ENCODE measurements around the gene CLEC4F. TPM values are rescaled to one million over a fixed set of nuclear protein-coding genes. Genes with fewer than 3 reads are reported as not detected.

CLEC4F gene
- total RNA-seq, result not detected

DNA sequence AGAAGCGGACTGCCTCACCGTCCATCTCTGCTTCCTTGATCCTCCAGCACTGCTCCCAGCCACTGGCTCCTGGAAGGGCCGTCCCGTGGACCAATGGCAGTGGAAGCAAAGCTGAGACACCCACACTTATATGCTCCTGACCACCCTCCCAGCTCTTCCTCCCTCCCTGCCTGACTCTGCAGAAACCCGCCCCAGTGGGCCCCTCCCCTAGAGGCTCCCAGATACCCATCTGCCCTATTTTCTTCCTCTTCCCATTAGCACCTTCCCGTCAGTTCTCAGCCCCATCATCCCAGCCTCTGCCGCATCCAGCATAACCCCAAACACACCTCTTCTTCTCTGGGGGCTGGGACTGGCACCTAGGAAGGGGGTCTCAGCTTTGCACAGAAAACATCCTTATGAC is at the start of gene CLEC4F:
TSS of gene CLEC4F (minus strand) at position 101 of the 400 bp plus-strand sequence. CDS start at position 25, 76 bp downstream.
- ATAC-seq (no peak), DNase-seq (ENCODE audit: low spot score) (no peak)

DNA sequence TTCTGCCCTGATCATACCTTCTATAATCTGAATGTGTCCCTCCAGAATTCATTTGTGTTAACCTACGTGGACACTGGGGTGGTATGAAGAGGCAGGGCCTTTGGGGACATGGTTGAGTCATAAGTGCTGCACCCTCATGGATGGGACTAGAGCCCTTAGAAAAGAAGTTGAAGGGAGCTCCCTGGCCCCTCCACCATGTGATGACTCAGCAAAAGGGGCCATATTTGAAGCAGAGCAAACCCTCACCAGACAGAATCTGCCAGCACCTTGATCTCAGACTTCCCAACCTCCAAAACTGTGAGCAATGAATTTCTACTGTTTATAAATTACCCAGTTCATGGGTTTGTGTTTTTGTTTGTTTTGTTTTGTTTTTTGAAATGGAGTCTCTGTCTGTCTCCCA is 48.6 kb upstream of the CLEC4F start:
- no peak for DNase-seq (ENCODE audit: low spot score)
- ATAC-seq, result no peak

GRCh38 chr2:70861777-70862625 is 41.6 kb upstream of the CLEC4F start:
- ATAC-seq, result peak; percentile 99
- peak; percentile 76 for DNase-seq (ENCODE audit: low spot score)

DNA sequence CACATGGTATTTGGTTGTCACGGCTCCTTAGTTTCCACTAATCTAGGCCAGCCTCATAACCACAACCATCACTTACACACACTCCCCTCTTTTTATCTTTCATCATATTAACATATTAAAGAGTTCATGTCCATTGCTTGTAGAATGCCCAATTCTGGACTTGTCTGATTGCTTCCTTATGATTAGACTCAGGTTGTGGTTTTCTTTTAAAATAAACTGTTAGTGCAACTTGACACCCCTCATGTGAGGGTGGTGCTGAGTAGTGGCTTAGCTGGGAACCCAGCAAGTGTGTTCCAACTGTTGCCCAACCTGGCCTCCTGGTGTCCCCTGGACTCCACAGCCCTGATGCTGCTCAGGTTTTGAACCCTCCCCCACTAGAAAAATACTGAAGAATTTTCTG is 35.3 kb upstream of the CLEC4F start:
- no peak for ATAC-seq
- DNase-seq (ENCODE audit: low spot score), result no peak

GRCh38 chr2:70854411-70854810 is 34.0 kb upstream of the CLEC4F start:
- no peak for ATAC-seq
- DNase-seq (ENCODE audit: low spot score), result no peak

DNA sequence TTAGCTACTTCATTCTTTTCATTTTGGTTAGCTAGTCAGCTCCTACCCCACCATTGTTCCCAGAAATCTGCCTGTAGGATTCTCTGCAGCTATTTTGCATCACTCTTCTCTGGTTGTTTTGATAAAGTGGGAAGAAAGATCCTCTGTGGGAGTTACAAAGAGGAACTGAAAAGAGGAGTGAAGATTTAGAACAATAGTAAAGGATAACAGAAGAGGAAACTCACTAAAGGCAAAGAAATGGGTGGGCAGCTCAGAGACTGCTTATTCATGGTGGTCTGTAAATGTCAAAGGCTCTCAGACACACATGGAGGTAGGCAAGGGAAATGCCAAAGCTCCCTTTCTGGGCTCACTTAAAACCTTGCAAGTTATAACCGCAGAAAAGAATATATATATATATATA is 32.4 kb upstream of the CLEC4F start:
- ATAC-seq, result no peak
- DNase-seq (ENCODE audit: low spot score), result no peak

DNA sequence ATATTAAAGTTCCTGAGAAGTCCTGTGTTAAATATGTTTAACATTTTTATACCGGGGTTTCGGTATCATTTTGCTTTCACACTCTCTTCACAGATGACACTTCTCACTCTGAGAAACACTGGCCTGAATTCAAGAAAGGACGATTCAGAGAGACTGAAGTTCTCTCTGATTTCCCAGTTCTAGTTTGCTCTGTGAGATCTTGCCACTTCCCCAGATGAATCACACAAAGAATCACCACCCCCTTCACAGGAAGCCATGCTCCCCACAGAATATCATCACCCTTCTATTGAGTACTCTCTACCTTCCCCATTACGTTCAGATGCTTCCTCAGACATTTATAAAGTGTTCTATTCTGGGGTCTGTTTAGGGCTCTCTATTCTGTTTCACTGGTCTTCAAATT is 31.3 kb upstream of the CLEC4F start:
- ATAC-seq (peak; percentile 24), DNase-seq (ENCODE audit: low spot score) (no peak)

DNA sequence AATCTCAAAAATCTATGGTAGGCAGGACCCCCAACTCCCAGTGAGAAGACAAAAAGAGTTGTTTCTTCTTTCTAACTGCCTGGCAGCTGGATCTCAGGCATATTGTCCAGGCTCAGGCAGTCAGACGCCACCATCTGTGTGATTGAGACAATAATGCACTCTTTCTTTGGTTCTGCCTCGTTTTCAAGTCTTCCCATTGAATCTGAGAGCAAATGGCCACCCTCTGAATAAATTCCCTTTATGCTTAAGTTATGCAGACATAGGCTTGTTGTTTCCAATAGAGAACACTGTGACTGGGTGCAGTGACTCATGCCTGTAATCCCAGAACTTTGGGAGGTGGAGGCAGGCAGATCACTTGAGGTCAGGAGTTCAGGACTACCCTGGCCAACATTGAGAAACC is 30.5 kb upstream of the CLEC4F start:
- ATAC-seq, result no peak
- no peak for DNase-seq (ENCODE audit: low spot score)

GRCh38 chr2:70842401-70842800 is 22.0 kb upstream of the CLEC4F start:
- ATAC-seq, result no peak
- no peak for DNase-seq (ENCODE audit: low spot score)

DNA sequence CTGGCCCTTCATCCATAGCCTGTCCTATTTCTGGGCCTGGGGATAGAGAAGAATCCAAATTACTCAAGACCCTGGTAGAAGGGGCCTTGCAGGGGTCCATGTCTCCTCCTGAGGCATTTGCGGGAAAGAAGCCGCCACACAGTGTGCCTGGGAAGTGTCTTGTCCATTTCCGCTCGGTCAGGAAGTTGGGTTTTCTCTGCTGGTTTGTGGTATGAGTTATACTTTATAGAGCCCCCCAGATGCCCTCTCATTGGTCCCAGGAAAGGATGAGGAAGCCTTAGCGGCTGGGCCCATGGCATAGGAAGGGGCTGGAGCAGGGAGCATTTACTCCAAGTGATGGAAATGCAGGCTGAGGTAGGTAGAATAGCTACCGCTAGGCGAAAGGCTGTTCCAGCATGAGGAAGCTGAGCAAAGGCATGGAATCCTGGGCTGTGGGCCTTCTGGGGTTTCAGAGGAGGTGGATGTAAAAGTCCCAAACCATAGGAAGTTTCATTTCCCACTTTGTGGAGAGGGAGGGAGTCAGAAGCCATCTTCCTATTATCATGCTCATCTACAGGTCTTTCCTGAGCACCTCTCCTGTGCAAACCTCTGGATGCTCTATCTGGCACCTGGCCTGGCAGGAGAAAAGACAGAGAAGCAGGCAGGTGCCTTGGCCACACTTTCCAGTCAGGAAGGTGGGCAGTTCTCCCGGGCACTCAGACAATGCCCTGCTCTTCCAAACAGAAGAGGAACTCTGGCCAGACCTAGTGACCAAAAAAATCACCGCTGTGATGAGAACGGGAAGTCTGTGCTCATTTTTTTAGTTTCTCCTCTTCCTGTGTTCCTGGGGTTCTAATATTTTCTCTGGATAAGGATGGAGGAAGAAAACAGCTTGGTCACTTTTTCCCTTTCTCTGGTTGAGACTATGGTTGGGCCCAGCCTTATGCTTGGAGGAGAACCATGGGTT is 17.9 kb upstream of the CLEC4F start:
- no peak for DNase-seq (ENCODE audit: low spot score)
- ATAC-seq, result no peak

DNA sequence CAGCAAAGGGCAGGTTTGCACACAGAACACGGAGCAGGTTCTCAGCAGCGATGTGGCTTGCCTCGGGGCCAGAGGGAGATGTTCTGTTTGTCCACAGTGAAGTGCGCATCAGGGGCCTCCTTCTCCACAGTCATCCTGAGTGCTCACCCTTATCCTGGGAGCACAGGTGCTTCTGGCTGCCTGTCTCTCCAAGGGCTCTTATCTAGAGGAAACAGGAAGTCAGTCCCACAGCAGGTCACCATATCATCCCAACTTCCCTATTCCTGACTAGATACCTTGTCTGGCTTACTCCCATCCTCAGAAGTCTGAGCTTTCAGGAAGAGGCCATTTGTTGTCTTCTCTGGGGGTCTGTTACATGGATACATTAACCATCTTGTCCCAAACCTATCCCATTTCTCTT is 15.2 kb upstream of the CLEC4F start, which contains the start of gene CD207:
TSS of gene CD207 (minus strand) at position 174 of the 400 bp plus-strand sequence. CDS start at position 134, 40 bp downstream.
- no peak for DNase-seq (ENCODE audit: low spot score)
- ATAC-seq, result no peak

GRCh38 chr2:70834881-70835280 is 14.5 kb upstream of the CLEC4F start:
- DNase-seq (ENCODE audit: low spot score) (no peak), ATAC-seq (no peak)

GRCh38 chr2:70834106-70834505 is 13.7 kb upstream of the CLEC4F start:
- no peak for DNase-seq (ENCODE audit: low spot score)
- no peak for ATAC-seq

- DNase-seq (ENCODE audit: low spot score) (no peak), ATAC-seq (no peak)
Observed at GRCh38 chr2:70833246-70833645, 12.8 kb upstream of the CLEC4F start.

DNA sequence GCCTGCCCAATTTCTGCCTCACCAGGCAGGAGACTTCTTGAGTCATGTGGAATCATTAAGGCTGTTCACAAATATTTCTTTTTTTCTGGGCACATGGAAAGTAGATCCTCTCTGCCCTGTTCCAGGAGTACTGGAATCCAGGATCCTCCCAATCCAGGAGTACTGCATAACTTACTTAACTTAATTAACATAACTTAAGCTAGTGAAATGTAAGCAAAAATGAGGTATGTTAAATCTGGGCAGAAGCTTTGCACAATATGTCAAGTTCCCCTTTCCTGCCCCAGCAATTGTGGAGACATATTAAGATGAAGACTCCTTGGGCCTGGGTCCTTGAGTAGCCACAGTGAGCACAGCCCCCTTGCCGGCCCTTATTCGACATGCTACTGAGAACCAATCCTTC is 12.0 kb upstream of the CLEC4F start:
- no peak for DNase-seq (ENCODE audit: low spot score)
- ATAC-seq, result no peak

GRCh38 chr2:70831861-70832260 is 11.5 kb upstream of the CLEC4F start:
- ATAC-seq (no peak), DNase-seq (ENCODE audit: low spot score) (no peak)

DNA sequence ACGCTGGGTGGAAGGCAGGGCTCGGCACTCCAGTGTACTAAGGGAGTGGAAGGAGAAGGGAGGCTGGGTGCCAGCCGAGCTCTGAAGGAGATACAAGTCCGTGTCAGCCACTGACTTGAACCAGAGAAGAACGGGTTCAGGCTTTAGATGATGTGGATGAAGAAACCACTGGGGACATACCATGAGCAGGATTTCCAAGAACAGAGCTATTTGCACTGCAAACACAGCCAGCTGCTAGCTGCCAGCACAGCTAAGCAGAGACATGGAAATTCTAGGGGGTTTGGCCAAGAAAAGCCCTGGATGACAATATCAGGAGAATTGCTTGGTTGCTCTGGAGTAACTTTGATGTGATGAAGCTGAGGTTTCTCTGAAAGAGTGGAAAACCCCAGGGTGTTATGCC is 10.0 kb upstream of the CLEC4F start:
- no peak for ATAC-seq

DNA sequence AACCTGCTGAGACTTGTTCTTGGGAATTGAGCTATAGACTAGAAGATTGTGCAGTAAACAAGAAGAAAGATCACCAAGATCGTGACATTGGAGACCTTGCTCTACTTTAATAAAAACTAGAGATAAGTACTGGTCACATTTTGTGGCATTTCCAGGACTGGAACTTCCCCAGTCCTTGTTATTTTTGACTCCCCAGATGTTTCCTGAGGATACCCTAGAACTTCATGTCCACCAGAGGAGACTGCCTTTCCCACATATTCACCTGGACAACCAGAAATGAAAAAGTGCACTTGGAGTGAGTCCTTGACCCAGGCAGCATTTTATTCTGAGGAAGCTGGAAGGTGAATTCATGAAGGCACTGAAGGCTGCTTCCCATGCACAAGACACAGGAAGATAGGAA is 9.5 kb upstream of the CLEC4F start:
- DNase-seq (ENCODE audit: low spot score), result no peak
- ATAC-seq, result no peak

More for the DNA sequence above, 10.0 kb upstream of the CLEC4F start:
- DNase-seq (ENCODE audit: low spot score), result no peak

- DNase-seq (ENCODE audit: low spot score) (no peak), ATAC-seq (no peak)
Observed at GRCh38 chr2:70828914-70829824, 8.8 kb upstream of the CLEC4F start.

GRCh38 chr2:70828115-70828514 is 7.7 kb upstream of the CLEC4F start:
- DNase-seq (ENCODE audit: low spot score) (no peak), ATAC-seq (no peak)

DNA sequence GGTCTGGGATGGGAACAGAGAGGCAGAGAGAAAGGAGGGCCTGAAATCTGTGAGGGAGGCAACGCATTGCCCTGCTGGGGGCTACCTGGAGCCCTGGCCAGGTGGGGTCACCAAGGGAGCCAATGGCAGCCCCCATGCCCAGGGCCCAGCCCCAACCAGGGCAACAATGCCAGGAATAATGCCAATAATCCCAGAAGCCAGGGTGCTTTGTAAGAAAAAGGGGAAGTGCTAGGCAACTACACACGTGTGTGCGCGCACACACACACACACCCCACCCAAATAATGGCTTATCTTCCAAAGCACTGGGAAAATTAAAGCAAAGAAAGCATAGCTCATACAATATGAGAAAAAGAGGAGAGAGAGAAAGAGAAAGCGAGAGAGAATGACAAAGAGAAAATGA is 7.0 kb upstream of the CLEC4F start:
- DNase-seq (ENCODE audit: low spot score), result no peak
- ATAC-seq, result no peak
